ENCODE data around the gene ATXN10.

The ATXN10 gene

DNA sequence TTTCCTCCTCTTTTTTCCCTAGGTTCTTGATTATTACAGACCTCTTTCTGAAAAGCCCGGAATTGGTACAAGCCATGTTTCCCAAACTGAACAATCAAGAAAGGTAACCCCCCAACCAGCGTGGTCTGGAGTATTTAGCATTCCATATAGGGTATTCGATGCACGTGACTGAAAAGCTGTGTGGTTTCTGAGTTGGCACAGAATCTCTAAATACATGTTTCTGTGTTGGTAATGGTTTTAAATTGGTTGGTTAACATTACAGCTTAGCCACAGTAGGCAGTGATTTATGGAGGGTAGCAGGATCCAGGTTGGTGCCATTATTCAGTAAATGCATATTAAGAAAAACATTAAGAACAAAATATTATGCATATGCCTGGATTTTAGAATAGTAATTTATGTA, 46.8 kb downstream of the ATXN10 start:
- in situ Hi-C loops (cut with HindIII; ENCODE audit: low sequenced_read_pairs), result no loop called here
- TF ChIP-seq, protein P1, sequence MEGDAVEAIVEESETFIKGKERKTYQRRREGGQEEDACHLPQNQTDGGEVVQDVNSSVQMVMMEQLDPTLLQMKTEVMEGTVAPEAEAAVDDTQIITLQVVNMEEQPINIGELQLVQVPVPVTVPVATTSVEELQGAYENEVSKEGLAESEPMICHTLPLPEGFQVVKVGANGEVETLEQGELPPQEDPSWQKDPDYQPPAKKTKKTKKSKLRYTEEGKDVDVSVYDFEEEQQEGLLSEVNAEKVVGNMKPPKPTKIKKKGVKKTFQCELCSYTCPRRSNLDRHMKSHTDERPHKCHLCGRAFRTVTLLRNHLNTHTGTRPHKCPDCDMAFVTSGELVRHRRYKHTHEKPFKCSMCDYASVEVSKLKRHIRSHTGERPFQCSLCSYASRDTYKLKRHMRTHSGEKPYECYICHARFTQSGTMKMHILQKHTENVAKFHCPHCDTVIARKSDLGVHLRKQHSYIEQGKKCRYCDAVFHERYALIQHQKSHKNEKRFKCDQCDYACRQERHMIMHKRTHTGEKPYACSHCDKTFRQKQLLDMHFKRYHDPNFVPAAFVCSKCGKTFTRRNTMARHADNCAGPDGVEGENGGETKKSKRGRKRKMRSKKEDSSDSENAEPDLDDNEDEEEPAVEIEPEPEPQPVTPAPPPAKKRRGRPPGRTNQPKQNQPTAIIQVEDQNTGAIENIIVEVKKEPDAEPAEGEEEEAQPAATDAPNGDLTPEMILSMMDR (IDR thresholded peaks at IDR 0.05; ENCODE audit: low read depth, low read length), result no peak
- DNase-seq (ENCODE audit: low read depth, low spot score), result no peak
- no peak overlapping the region for H3K4me3 ChIP-seq (ENCODE audit: low read depth, low read length)

DNA sequence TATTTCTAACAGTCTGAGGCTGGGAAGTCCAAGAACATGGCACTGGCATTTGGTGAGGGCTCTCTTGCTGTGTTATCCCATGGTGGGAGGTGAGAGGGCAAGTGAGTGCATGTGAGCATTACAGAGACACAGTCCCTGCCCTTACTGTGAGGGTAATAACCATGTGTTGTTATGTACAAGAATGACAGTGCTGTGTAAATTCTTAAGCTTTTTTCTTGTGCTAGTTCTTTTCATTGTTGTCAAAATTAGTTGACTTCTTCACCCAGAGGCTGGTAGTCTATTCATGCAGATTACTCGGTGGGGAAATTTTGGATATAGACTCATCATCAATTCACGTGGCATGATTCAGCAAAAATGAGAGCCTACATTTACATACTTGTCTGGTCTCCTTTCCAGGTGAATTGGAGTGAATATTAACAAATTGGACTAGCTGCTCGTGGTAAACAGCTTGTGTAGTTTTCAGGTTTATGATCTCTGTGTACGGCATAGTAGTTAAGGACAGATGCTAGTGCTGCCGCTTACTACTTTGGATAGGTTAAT, 49.3 kb downstream of the ATXN10 start:
- no peak overlapping the region for H3K4me3 ChIP-seq (ENCODE audit: low read depth, low read length)
- in situ Hi-C loops (cut with HindIII; ENCODE audit: low sequenced_read_pairs), result no loop called here
- TF ChIP-seq, protein P1 (IDR thresholded peaks at IDR 0.05; ENCODE audit: low read depth, low read length), result no peak
- DNase-seq (ENCODE audit: low read depth, low spot score), result no peak

DNA sequence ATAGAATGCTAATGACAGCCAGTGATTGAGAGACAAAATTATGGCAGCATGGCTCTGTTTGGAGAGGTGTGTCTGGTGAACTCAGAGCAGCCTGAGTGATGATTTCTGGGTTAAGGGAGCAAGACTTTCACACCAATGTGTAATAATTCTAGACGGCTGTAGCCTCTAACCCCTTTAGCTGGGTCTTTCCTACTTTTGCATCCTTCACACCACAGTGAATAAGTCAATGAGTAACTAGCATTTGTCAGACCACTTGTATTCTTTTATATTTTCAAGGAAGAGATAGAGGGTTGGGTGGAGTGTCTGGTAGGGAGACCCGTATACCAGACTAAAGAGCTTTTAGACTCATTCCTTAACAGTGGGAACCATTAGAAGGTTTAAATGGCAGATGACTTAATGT, 50.4 kb downstream of the ATXN10 start:
- in situ Hi-C loops (cut with HindIII; ENCODE audit: low sequenced_read_pairs), result no loop called here
- DNase-seq (ENCODE audit: low read depth, low spot score), result no peak
- TF ChIP-seq, protein P1 (IDR thresholded peaks at IDR 0.05; ENCODE audit: low read depth, low read length), result no peak
- H3K4me3 ChIP-seq (ENCODE audit: low read depth, low read length), result no peak overlapping the region

GRCh38 chr22:45726081-45726480, 54.4 kb downstream of the ATXN10 start:
- H3K4me3 ChIP-seq (ENCODE audit: low read depth, low read length), result no peak overlapping the region
- in situ Hi-C loops (cut with HindIII; ENCODE audit: low sequenced_read_pairs), result no loop called here
- TF ChIP-seq, protein P1 (IDR thresholded peaks at IDR 0.05; ENCODE audit: low read depth, low read length), result no peak
- DNase-seq (ENCODE audit: low read depth, low spot score), result no peak

DNA sequence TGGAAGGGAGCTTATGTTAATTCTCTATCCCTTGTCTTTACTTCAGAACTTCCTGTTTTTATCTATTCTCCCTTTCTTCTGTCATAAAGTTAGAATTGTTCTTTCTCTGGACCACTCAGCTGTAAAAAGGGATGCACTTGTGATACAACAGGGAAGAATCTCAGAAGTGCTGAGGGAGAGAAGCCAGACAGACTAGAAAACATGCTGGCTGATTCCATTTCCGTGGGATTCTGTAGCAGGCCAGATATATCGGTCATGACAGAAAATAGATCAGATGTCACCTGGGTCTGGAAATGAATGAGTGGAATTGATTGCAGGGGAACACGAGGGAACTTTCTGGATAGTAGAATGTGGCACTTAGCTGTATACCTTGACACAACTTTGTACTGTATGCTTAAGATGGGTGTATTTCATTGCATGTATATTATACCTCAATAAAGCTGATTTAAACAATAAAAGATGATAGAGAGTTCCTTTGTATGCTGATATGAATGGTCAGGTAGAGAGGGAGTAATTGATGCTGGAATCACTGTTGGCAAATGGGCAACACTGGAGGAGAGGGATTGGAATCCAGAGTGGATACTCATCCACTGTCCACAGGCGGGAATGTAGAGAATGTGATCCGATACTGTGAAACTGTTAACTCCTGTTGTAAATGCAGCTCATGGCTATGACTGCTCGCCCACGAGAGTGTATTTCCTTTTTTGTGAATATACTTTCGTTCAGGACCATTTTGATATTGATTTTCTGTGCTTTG, 59.6 kb downstream of the ATXN10 start:
- TF ChIP-seq, protein P1 (IDR thresholded peaks at IDR 0.05; ENCODE audit: low read depth, low read length), result no peak
- in situ Hi-C loops (cut with HindIII; ENCODE audit: low sequenced_read_pairs), result no loop called here
- peak; percentile 54 for DNase-seq (ENCODE audit: low read depth, low spot score)
- no peak overlapping the region for H3K4me3 ChIP-seq (ENCODE audit: low read depth, low read length)

DNA sequence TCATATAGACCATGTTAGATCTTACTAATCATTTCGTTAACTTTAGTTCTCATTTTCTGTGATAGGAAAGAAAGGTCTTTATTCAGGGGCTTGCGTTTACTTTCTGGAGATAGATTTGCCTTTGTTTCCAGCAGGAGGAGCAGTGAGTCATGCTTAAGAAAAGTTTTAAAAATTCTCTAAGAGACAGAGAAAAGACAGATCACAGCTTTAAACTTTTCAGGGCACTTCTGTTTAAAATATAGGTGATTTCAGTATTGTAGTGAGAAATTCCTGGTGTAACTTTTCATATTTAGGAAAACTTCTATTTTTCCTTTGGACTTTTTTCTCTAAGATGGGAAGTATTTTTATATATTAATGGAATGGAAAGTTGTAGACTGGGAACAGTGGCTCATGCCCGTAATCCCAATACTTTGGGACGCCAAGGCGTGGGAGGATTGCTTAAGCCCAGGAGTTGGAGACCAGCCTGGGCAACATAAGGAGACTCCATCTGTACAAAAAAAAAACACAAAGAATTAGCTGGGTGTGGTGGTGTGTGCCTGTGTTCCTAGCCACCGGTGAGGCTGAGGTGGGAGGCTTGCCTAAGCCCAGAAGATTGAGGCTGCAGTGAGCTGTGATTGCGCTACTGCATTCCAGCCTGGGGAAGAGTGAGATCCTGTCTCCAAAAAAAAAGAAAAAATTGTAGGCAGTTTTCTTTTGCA, 60.3 kb downstream of the ATXN10 start:
- in situ Hi-C loops (cut with HindIII; ENCODE audit: low sequenced_read_pairs), result no loop called here
- H3K4me3 ChIP-seq (ENCODE audit: low read depth, low read length), result no peak overlapping the region
- peak; percentile 62 for DNase-seq (ENCODE audit: low read depth, low spot score)
- TF ChIP-seq, protein P1 (IDR thresholded peaks at IDR 0.05; ENCODE audit: low read depth, low read length), result peak; percentile 65

Data from astrocyte of the spinal cord (primary cell).